ENCODE results near the gene CCNL2.

DNA sequence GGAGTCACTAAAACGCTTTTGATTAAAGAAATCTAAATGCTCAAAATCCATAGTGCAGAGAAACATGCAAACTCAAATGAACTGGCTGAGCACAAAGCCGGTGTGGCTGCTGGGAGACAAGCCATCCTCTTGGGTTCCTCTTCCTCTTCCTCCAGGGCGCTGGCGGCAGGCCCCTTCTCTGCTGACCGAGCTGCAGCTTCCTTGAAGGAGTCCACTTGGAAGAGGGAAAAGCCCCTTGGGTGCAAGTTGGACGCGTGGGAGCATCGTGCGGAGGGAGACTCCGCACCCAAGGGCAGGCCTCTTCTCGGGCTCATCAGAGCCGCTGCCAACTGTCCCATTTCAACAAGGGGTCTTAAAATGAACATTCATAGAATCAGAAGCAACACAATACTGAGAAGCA is 7.9 kb downstream of the CCNL2 start:
- TF ChIP-seq, protein P1, sequence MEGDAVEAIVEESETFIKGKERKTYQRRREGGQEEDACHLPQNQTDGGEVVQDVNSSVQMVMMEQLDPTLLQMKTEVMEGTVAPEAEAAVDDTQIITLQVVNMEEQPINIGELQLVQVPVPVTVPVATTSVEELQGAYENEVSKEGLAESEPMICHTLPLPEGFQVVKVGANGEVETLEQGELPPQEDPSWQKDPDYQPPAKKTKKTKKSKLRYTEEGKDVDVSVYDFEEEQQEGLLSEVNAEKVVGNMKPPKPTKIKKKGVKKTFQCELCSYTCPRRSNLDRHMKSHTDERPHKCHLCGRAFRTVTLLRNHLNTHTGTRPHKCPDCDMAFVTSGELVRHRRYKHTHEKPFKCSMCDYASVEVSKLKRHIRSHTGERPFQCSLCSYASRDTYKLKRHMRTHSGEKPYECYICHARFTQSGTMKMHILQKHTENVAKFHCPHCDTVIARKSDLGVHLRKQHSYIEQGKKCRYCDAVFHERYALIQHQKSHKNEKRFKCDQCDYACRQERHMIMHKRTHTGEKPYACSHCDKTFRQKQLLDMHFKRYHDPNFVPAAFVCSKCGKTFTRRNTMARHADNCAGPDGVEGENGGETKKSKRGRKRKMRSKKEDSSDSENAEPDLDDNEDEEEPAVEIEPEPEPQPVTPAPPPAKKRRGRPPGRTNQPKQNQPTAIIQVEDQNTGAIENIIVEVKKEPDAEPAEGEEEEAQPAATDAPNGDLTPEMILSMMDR (conservative IDR thresholded peaks at IDR 0.05; ENCODE audit: low read length): no peak
- no peak for TF ChIP-seq EZH2phosphoT487 (IDR thresholded peaks at IDR 0.05; ENCODE audit: borderline replicate concordance)
